GM21526 (cell line): ENCODE results near the gene PTH1R.

ENCODE experiments used
- ATAC-seq: cut with Tn5 transposase; IDR thresholded peaks from one replicate; pipeline ENCODE4 v1.9.1; 2021; ENCODE audit warnings: moderate library complexity; ENCODE audit not compliant: unreplicated experiment, low FRiP score

PTH1R gene

GRCh38 chr3:46925585-46925934 is 48.0 kb downstream of the PTH1R start:
- ATAC-seq: no peak

GRCh38 chr3:46926039-46926438 is 48.5 kb downstream of the PTH1R start:
- ATAC-seq: no peak

- no peak for ATAC-seq
Measured at GRCh38 chr3:46926447-46926846, 48.9 kb downstream of the PTH1R start.

GRCh38 chr3:46926871-46927717 is 49.6 kb downstream of the PTH1R start:
- peak; percentile 47 for ATAC-seq

DNA sequence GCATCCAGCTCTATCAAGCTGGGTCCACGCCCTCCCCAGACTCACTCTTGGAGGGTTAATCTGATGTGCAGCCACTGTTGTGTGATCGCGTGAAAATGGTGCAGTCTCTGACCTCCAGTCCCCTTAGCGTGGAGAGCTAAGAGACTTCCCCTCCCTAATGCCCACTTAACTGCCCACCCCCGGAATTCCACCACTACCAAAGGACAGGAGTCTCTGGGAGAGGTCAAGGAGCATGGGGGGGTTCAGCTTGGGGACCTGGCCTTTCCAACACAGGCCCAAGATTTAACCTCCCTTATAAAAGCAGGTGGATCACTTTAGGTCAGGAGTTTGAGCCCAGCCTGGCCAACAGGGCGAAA is 50.2 kb downstream of the PTH1R start:
- no peak for ATAC-seq

DNA sequence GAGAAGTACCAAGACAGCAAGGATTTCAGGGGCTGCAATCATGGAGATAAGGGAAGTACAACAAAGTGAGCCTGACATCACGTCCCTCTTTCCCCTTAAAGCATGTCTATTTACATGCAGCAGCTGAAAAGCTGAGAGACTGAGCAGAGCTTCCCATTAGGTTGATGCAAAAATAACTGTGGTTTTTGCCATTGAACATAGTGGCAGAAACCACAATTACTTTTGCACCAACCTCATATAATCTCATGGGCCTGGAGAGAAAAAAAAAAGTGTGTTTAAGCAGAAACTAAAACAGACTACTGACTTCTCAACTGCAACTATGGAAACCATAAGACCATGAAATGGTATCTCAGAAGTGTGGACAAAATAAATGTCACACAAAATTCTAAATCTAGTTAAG is 50.8 kb downstream of the PTH1R start:
- ATAC-seq: no peak

DNA sequence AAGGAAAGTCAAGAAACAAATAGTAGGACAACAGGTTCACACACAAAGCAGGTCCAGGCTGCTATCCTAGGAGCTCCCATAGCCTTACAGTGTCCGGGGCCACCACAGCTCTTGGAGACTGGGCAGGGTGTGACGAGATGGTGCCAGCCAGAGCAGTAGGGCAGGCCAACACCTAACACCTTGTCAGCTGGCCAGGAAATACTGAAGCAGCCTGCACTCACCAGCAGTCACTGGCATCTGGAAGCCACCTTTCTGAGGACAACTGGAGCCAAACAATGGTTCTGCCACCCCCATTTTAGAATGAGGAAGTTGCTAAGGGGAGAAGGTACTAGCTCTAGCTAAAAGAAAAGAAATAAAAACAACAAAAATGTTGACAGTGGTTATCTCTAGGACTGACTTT is 51.8 kb downstream of the PTH1R start:
- ATAC-seq: no peak

DNA sequence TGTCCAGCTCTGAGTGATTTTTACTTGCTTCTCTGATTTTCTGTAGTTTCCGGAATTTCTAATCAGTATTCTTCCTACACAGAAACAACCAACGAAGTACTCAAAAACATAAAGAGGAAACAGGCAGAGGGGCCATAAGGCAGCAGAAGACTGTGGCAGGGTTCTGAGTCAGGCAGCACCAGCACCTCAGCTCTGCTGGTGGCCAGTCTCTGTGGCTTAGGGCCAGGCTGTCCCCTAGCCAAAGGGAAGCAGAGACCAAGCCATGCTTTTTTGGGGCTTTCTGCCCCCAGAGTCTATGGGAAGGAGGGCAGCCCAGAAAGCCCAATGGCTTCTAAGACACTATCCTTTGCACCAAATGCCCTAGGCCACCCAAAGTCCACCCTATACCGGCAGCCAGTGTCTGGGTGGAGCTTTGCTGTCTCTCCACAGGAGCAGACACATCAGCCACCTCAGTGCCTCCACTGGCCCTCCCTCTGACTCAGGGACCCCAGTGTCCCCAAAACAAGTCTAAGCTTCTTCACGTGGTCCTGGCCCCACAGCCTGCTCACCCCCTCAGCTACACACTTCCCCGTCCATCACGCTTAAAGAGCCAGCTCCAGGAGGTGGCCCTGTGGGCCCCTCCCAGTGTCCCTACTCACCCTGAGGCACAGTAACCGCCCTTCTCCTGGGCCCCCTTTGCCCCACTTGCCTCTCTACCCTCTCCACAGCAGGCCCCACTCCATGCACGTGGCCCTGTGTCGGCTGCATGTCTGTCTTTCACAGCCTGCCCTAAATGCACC is 52.8 kb downstream of the PTH1R start:
- no peak for ATAC-seq

- ATAC-seq: no peak
Measured at GRCh38 chr3:46930945-46931403, 53.5 kb downstream of the PTH1R start.

- ATAC-seq: no peak
Measured at GRCh38 chr3:46931631-46932331, 54.3 kb downstream of the PTH1R start.

GRCh38 chr3:46932455-46933225 is 55.1 kb downstream of the PTH1R start:
- ATAC-seq: no peak

DNA sequence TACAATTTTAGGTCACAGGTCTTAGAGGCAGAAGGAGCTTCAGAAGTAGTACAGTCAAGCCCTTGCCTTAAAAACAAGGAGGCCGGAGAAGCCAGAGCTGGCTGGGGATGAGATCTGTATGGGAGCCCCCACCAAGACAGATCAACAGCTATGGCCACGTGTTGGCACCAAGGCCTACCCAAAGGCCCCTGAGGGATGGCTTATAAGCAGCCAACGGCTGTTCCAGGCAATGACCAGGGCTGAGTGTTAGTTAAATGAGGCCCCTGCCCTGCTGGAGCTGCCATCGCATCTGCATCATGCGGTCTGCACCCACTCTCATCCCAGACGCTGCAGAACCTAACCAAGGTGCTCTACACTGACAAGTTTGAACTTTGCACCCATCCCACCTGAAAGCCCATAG is 55.7 kb downstream of the PTH1R start:
- ATAC-seq: no peak

DNA sequence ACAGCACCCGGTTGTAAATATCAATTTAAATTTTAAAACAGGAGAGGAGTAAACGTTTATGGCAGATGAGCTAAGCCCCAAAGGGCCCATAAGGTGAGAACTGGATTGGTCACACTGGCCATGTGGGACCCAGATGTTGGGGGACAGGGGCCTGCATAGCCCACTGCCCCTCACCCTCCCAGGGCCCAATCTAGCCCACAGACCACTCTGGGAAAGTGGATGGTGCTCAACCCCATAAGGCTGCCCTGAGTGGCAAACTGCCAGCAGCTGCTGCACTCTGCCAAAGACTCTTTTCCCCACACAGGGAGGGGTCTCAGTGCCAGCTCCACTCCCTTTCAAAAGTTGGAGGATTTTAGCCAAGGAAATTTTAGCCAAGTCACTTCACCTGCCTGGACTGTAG is 56.6 kb downstream of the PTH1R start:
- no peak for ATAC-seq

GRCh38 chr3:46934498-46935167 is 57.1 kb downstream of the PTH1R start:
- no peak for ATAC-seq

DNA sequence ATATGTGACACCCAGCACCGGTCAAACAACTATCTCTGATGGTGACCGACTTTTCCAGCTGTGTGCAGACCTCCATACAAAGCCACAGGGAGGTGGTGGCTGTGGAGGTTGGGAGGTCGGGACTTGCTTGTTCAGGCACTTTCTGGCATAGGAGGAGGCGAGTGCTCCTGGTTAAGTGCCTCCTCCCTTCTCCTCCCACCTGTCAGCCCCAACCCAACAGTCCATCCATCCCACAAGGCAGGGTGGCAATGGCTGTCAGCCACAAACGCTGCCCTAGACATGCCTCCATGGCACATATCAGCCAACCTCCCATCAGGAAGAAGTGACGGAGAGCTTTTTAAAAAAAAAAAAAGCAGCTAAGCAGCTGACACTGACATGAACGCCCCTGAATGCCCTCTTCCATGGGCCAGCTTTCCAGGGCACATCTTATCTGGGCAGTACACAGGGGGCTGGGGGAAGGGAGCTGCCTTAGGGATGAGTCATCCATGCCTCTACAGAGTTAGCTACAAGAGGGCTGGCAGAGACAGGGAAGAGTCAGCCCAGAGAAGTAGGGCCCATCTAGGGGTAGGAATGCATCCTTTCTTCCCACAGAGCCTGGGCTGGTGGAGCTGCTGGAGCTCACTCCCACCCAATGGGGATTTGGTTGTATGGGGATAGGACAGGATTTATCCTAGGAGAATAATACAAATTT is 57.8 kb downstream of the PTH1R start:
- no peak for ATAC-seq

DNA sequence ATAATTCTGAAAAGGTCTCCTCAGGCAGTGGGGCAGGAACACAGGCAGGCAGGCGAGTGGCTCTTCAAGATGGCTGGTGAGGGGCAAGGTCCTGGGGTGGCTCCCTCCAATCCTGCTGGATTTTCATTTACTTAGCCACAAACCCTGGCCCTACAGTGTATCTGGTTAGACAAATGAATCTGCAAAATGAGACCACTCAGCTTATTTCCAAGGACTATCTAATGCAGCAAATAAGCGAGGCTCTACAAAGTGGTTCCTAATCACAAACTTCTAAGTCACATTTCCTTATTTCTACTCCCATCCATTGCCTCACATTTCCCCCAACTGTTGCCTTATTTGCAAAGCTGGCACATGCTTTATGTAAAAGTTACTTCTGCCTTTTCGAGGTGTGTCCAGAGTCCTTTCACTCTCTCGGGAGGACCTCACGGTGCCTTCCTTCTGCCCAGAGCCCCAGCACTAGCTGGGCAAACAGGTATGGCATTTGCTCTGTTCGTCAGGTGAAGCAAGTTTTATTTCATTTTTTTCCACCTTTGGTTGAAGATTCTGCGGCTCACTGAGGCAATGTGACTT is 58.6 kb downstream of the PTH1R start:
- no peak for ATAC-seq

DNA sequence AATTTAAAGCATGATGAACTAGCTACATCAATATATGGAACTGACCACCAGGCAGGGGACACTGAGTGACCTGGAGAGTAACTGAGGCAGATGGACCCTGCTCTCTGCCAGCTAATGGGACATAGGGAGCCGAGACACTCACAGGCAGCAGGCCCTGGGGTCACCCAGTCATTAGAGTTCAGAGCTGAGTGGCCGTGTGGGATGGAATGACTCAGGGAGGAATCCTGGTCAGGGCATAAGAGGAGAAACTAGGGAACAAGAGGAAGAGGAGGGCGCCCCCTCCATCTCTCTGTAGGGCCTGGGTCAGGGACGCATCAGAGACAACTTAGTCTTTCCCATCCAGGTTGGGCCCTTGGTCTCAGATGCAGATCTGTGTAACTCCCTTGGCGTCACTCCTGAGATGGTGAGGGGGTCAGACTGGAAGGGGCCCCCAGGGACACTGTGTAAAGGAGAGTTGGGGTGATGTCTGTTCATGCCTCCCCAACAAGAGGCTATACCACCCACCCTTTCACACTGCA is 59.3 kb downstream of the PTH1R start:
- no peak for ATAC-seq

DNA sequence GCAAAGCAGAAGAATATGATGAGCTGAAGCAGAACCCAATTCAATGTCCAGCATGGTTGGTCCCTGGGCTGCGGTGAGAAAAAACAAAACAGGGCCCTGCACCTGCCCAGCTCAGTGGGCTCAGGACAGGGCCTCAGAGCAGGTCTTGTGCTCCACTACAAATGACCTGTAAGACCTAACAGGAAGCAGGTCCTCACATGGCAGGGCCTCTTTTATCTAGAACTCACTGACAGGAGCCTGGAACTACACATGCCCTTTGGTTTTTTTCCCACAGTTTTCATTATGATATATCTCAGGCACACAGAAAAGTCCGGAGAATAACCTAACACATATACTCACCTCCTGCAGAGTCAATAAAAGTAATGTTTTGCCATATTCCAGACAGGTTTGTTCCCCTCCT is 60.6 kb downstream of the PTH1R start:
- ATAC-seq: no peak
